ENCODE data around the gene SPOP.

- no peak for TF ChIP-seq SMC3 (IDR thresholded peaks at IDR 0.05; ENCODE audit: low read depth, low read length)
- TF ChIP-seq POLR2A (IDR thresholded peaks at IDR 0.05; ENCODE audit: low read depth, low read length) = no peak
- TF ChIP-seq CEBPB (IDR thresholded peaks at IDR 0.05; ENCODE audit: low read depth, low read length) = no peak
Observed at GRCh38 chr17:49577650-49577934, 100.3 kb downstream of the SPOP start.
